K562 (cell line): ENCODE measurements around the gene ABCB9. TPM values are rescaled to one million over a fixed set of nuclear protein-coding genes. Genes with fewer than 3 reads are reported as not detected.
A peak's percentile ranks its signal among the peaks of the same experiment; 100 is the strongest.

ENCODE experiments used
- BCOR ChIP-seq: fragments of 450-650 bp; IDR thresholded peaks from 2 replicates; pipeline ENCODE4 v1.6.1; 2016
- CBX3 ChIP-seq, 2 experiments: IDR thresholded peaks; 1 replicate in 1 of 2; 2 replicates in 1 of 2; pipeline ENCODE4 v1.6.1; 2012; ENCODE audit warnings: inconsistent platforms in 2 of 2, low read length in 2 of 2, borderline replicate concordance in 1 of 2, control low read depth in 1 of 2
- CEBPG ChIP-seq, 3 experiments: fragments of 200-800 bp in 1 of 3; sonication (Bioruptor generic) in 1 of 3; sonication (generic) in 1 of 3; formaldehyde crosslinking in 1 of 3; IDR thresholded peaks in 2 of 3; conservative IDR thresholded peaks in 1 of 3; 2 replicates each; pipeline versions ENCODE4 v1.6.1 to v1.8.0; 2016 to 2022; ENCODE audit warnings: missing compliant biosample characterization in 2 of 3, missing genetic modification characterization in 2 of 3, mild to moderate bottlenecking in 1 of 3, missing genetic modification reagents in 1 of 3
- CREB1 ChIP-seq, 2 experiments: sonication (generic) in 1 of 2; formaldehyde crosslinking in 1 of 2; IDR thresholded peaks; 2 replicates each; pipeline versions ENCODE4 v1.6.1 to v1.8.0; 2012 to 2022; ENCODE audit warnings: inconsistent platforms in 1 of 2, mild to moderate bottlenecking in 1 of 2, missing genetic modification reagents in 1 of 2, moderate library complexity in 1 of 2
- DMBX1 ChIP-seq: fragments of 250-450 bp; sonication (Bioruptor Pico); IDR thresholded peaks from 2 replicates; pipeline ENCODE4 v1.8.0; 2022; ENCODE audit warnings: inconsistent platforms, mild to moderate bottlenecking, moderate library complexity, borderline replicate concordance
- ETV5 ChIP-seq: sonication (generic); formaldehyde crosslinking; IDR thresholded peaks from 2 replicates; pipeline ENCODE4 v1.4.0; 2020; ENCODE audit warnings: low read depth, mild to moderate bottlenecking, missing genetic modification reagents
- GABPA ChIP-seq: fragments of 200-800 bp; sonication (Bioruptor generic); conservative IDR thresholded peaks from 2 replicates; pipeline ENCODE4 v1.6.1; 2016; ENCODE audit warnings: low read depth, missing genetic modification characterization, missing compliant biosample characterization
- KDM4B ChIP-seq, 2 experiments: fragments of 450-650 bp in 1 of 2; sonication (generic) in 1 of 2; IDR thresholded peaks; 2 replicates each; pipeline ENCODE4 v1.6.1; 2016 to 2017; ENCODE audit warnings: borderline replicate concordance in 2 of 2, antibody characterized with exemption in 1 of 2, low read depth in 1 of 2, mild to moderate bottlenecking in 1 of 2
- KLF16 ChIP-seq: IDR thresholded peaks from 2 replicates; pipeline ENCODE4 v1.6.1; 2016; ENCODE audit warnings: antibody characterized with exemption
- NFRKB ChIP-seq: fragments of 450-650 bp; IDR thresholded peaks from 2 replicates; pipeline ENCODE4 v1.6.1; 2016; ENCODE audit warnings: low read depth
- NFYB ChIP-seq: IDR thresholded peaks from 2 replicates; pipeline ENCODE4 v1.6.1; 2011; ENCODE audit warnings: mild to moderate bottlenecking, moderate library complexity; ENCODE audit not compliant: insufficient read length; ENCODE audit errors: extremely low read depth
- RBM22 ChIP-seq: fragments of 200-400 bp; formaldehyde crosslinking; IDR thresholded peaks from 2 replicates; pipeline ENCODE4 v1.6.1; 2018; ENCODE audit warnings: low read length, low read depth; ENCODE audit not compliant: poor library complexity, severe bottlenecking
- ZNF143 ChIP-seq: sonication (generic); formaldehyde crosslinking; IDR thresholded peaks from 2 replicates; pipeline ENCODE4 v1.9.0; 2022; ENCODE audit warnings: mild to moderate bottlenecking, missing genetic modification reagents
- ZNF212 ChIP-seq: fragments of 450-650 bp; formaldehyde crosslinking; IDR thresholded peaks from 2 replicates; pipeline ENCODE4 v1.4.0; 2020; ENCODE audit warnings: mild to moderate bottlenecking
- polyA plus RNA-seq, 8 experiments: library from polyadenylated mRNA; depleted of rRNA in 4 of 8; stranded (reverse) in 5 of 8; unstranded in 3 of 8; fragments of >200 nt; fragmentation: Nextera tagmentation in 2 of 8; fragmentation: Illumina TruSeq in 1 of 8; extraction: Ambion mirVana in 2 of 8; extraction: Trizol in 1 of 8; gene quantifications; 2 replicates each; pipeline versions ENCODE4 v1.2.1 to v1.2.3, GENCODE V29; 2011 to 2014; ENCODE audit warnings: inconsistent platforms in 1 of 8, missing spikeins in 1 of 8
- total RNA-seq, 7 experiments: library from RNA; depleted of rRNA in 6 of 7; stranded (reverse); fragments of >200 nt in 6 of 7; fragmentation: Illumina TruSeq in 2 of 7; extraction: Trizol in 2 of 7; gene quantifications; 2 replicates each; pipeline versions ENCODE4 v1.2.1 to v1.2.3, GENCODE V29; 2011 to 2021; ENCODE audit warnings: low replicate concordance in 1 of 7
- TF ChIP-seq, protein P1 (sequence below): sonication (generic); formaldehyde crosslinking; IDR thresholded peaks from 2 replicates; pipeline ENCODE4 v1.8.0; 2022; ENCODE audit warnings: mild to moderate bottlenecking, low read depth, missing genetic modification reagents
- TF ChIP-seq, protein P2 (sequence below): fragments of 450-650 bp; IDR thresholded peaks from 2 replicates; pipeline ENCODE4 v1.6.1; 2016; ENCODE audit warnings: low read depth, mild to moderate bottlenecking, moderate library complexity
- TF ChIP-seq, protein P3 (sequence below): fragments of 250-450 bp; sonication (Bioruptor Pico); IDR thresholded peaks from 2 replicates; pipeline ENCODE4 v1.8.0; 2021; ENCODE audit warnings: borderline replicate concordance, mild to moderate bottlenecking, moderate library complexity; ENCODE audit not compliant: poor library complexity, severe bottlenecking
- TF ChIP-seq, protein P4 (sequence below): fragments of 450-650 bp; IDR thresholded peaks from 2 replicates; pipeline ENCODE4 v1.6.1; 2017; ENCODE audit warnings: antibody characterized with exemption, mild to moderate bottlenecking

Gene ABCB9
- total and polyA plus RNA-seq, 9 of the 15 experiments (the other 6 are each of a cell fraction or from before 2014, with no cell fraction given): 0.20 to 12.6 (median 6.2) TPM

DNA sequence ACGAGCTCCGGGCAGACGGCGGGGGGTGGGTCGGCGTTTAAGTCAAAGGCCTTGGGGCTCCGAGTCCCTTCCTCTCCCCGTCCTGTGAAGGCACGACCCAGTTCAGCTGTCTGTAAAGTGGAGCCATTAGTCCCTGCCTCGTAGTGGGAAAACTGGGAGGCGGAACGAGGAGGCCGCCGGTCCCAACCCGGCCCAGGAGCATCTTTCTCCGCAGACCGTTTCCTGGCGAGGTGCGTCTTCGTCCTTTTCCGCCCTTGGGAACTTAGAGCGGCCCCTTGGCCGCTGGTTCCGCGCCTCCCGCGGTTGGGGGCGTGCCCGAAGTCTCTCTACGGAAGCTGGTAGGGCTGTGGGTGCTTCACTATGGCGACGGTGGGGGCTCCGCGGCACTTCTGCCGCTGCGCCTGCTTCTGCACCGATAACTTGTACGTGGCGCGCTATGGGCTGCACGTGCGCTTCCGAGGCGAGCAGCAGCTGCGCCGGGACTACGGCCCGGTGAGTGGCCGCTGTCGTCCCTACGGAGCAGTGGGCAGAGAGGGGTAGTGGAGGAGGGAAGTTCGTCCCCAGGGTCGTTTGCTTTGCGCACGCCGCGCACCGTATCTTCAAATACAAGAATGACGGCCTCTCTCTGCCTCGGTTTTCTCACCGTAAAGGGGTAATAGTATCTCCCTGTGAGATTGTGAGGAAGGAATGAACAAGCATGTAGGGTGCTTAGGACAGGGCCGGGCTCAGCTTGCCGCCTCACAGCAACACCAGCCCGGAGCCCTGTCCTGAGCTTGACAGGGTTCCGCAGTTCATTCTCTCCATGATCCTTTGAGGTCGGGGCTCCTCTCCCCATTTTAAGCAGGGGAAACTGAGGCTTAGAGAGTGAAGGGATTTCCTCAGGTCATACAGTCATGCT lies 8.9 kb upstream of the ABCB9 start, which contains the start of gene OGFOD2 (continued):
- TF ChIP-seq, protein P1, sequence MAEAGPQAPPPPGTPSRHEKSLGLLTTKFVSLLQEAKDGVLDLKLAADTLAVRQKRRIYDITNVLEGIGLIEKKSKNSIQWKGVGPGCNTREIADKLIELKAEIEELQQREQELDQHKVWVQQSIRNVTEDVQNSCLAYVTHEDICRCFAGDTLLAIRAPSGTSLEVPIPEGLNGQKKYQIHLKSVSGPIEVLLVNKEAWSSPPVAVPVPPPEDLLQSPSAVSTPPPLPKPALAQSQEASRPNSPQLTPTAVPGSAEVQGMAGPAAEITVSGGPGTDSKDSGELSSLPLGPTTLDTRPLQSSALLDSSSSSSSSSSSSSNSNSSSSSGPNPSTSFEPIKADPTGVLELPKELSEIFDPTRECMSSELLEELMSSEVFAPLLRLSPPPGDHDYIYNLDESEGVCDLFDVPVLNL (CRISPR knock-in tag): 0 out of 2 replicates have a peak, but pooled peaks have one; percentile 45
- TF ChIP-seq NFYB (no peak), KLF16 (0 out of 2 replicates have a peak, but pooled peaks have one; percentile 36), KDM4B (IDR thresholded peaks at IDR 0.05; ENCODE audit: borderline replicate concordance in 2 of 2, low read depth in 1 of 2) (peak in 1 of 2 experiments; percentile 62; a peak in 1 of 4 replicates), CBX3 (IDR thresholded peaks at IDR 0.05; ENCODE audit: borderline replicate concordance in 1 of 2, low read length in 2 of 2) (peak in 1 of 2 experiments; percentile 24; a peak in 1 of 3 replicates), DMBX1 (CRISPR knock-in tag) (0 out of 2 replicates have a peak, but pooled peaks have one; percentile 16), CEBPG (CRISPR knock-in tag; IDR thresholded peaks at IDR 0.05) (no peak), CEBPG (tag; conservative IDR thresholded peaks at IDR 0.05 in 1 of 2, IDR thresholded peaks at IDR 0.05 in 1 of 2) (peak in 1 of 2 experiments; percentile 62; a peak in 2 of 4 replicates), CREB1 (IDR thresholded peaks at IDR 0.05) (0 out of 2 replicates have a peak, but pooled peaks have one; percentile 26), CREB1 (CRISPR knock-in tag; IDR thresholded peaks at IDR 0.05) (peak; percentile 46; the same call in 1 of the 2 replicates), GABPA (tag) (peak; percentile 95), NFRKB (peak; percentile 85), BCOR (peak; percentile 49; the same call in 1 of the 2 replicates), ETV5 (CRISPR knock-in tag) (0 out of 2 replicates have a peak, but pooled peaks have one; percentile 53), RBM22 (peak; percentile 84), ZNF143 (CRISPR knock-in tag) (peak; percentile 41; the same call in 1 of the 2 replicates), ZNF212 (CRISPR knock-in tag) (no peak)
- TF ChIP-seq, protein P2, sequence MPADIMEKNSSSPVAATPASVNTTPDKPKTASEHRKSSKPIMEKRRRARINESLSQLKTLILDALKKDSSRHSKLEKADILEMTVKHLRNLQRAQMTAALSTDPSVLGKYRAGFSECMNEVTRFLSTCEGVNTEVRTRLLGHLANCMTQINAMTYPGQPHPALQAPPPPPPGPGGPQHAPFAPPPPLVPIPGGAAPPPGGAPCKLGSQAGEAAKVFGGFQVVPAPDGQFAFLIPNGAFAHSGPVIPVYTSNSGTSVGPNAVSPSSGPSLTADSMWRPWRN: no peak
- TF ChIP-seq, protein P3, sequence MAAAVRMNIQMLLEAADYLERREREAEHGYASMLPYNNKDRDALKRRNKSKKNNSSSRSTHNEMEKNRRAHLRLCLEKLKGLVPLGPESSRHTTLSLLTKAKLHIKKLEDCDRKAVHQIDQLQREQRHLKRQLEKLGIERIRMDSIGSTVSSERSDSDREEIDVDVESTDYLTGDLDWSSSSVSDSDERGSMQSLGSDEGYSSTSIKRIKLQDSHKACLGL (CRISPR knock-in tag): peak; percentile 43
- TF ChIP-seq, protein P4, sequence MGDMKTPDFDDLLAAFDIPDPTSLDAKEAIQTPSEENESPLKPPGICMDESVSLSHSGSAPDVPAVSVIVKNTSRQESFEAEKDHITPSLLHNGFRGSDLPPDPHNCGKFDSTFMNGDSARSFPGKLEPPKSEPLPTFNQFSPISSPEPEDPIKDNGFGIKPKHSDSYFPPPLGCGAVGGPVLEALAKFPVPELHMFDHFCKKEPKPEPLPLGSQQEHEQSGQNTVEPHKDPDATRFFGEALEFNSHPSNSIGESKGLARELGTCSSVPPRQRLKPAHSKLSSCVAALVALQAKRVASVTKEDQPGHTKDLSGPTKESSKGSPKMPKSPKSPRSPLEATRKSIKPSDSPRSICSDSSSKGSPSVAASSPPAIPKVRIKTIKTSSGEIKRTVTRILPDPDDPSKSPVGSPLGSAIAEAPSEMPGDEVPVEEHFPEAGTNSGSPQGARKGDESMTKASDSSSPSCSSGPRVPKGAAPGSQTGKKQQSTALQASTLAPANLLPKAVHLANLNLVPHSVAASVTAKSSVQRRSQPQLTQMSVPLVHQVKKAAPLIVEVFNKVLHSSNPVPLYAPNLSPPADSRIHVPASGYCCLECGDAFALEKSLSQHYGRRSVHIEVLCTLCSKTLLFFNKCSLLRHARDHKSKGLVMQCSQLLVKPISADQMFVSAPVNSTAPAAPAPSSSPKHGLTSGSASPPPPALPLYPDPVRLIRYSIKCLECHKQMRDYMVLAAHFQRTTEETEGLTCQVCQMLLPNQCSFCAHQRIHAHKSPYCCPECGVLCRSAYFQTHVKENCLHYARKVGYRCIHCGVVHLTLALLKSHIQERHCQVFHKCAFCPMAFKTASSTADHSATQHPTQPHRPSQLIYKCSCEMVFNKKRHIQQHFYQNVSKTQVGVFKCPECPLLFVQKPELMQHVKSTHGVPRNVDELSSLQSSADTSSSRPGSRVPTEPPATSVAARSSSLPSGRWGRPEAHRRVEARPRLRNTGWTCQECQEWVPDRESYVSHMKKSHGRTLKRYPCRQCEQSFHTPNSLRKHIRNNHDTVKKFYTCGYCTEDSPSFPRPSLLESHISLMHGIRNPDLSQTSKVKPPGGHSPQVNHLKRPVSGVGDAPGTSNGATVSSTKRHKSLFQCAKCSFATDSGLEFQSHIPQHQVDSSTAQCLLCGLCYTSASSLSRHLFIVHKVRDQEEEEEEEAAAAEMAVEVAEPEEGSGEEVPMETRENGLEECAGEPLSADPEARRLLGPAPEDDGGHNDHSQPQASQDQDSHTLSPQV: peak; percentile 10; the same call in 1 of the 2 replicates
